ENCODE measurements around the gene WFS1. TPM values are rescaled to one million over a fixed set of nuclear protein-coding genes. Genes with fewer than 3 reads are reported as not detected.

The WFS1 gene
- total and polyA plus RNA-seq, 9 of the 15 experiments (the other 6 are each of a cell fraction or from before 2014, with no cell fraction given): 0.01 to 0.29 (median 0.03) TPM; not detected in 5

GRCh38 chr4:6288871-6289270 is 19.2 kb downstream of the WFS1 start:
- intact Hi-C loops (cut with micrococcal nuclease) (no loop called here), in situ Hi-C loops (cut with MboI) (no loop called here)
- Histone ChIP-seq H3K27ac (ENCODE audit: extremely low read depth, low read depth, low read length) (no peak overlapping the region), H3K9ac (ENCODE audit: insufficient read depth in 1 of 2, low read depth in 2 of 2, low read length in 2 of 2) (no peak overlapping the region), H2AFZ (ENCODE audit: low read depth, low read length) (no peak overlapping the region), H3K4me1 (replicated peaks in 1 of 2; ENCODE audit: control insufficient read depth in 2 of 2, insufficient read depth in 2 of 2, low read length in 2 of 2) (peaks cover 0 to 4% of the 10 kb centered on the region in 2 experiments; a peak in 1 of 5 replicates), H3K9me3 (replicated peaks; ENCODE audit: control insufficient read depth, insufficient read depth, low read depth, low read length) (no peaks in the 10 kb centered on the region), H3K36me3 (ENCODE audit: control insufficient read depth, insufficient read depth, low read length) (no peaks in the 10 kb centered on the region), H4K20me1 (replicated peaks; ENCODE audit: control insufficient read depth, insufficient read depth, low read length) (0 out of 2 replicates have a peak, but pooled peaks cover 11% of the 10 kb centered on the region), H3K9me1 (ENCODE audit: control insufficient read depth, insufficient read depth, low read length) (peaks cover 3% of the 10 kb centered on the region), H3K27me3 (ENCODE audit: control insufficient read depth in 2 of 2, insufficient read depth in 2 of 2, low read length in 2 of 2) (peaks cover 0 to 24% of the 10 kb centered on the region in 2 experiments; a peak in 2 of 5 replicates), H3K79me2 (ENCODE audit: control insufficient read depth, insufficient read depth, low read length) (no peaks in the 10 kb centered on the region), H3K4me2 (ENCODE audit: insufficient read depth, low read length) (no peak overlapping the region), H3K4me3 (no peak overlapping the region)
- no peak for TF ChIP-seq HEY1 (CRISPR knock-in tag; IDR thresholded peaks at IDR 0.05; ENCODE audit: borderline replicate concordance)
- TF ChIP-seq EGR1 (conservative IDR thresholded peaks at IDR 0.05): no peak
- TF ChIP-seq NR3C1 (CRISPR knock-in tag; IDR thresholded peaks at IDR 0.05): no peak
- no peak for ATAC-seq
- BruUV-seq (replicated peaks): no TSS peak
- ChIA-PET CTCF (ENCODE audit: low intra/inter-chr PET ratio) (no interaction called here), POLR2A (interaction anchor here (0.8 kb wide), 2 partner anchors 21 to 31 kb away, joined by 3 read pairs; no protein-coding TSS in a partner anchor)
- no peak for DNase-seq (ENCODE audit: extremely low read depth in 1 of 4, low spot score in 3 of 4)
- WGBS (ENCODE audit: insufficient coverage, low coverage, missing lambda C conversion rate): 16% methylated on average over 13 of the region's 15 CpGs
- no peak for FAIRE-seq

GRCh38 chr4:6290256-6290655 is 20.6 kb downstream of the WFS1 start:
- Histone ChIP-seq H3K4me2 (ENCODE audit: insufficient read depth, low read length) (no peak overlapping the region), H3K9me3 (replicated peaks; ENCODE audit: control insufficient read depth, insufficient read depth, low read depth, low read length) (no peaks in the 10 kb centered on the region), H3K27me3 (ENCODE audit: control insufficient read depth in 2 of 2, insufficient read depth in 2 of 2, low read length in 2 of 2) (peaks cover 0 to 35% of the 10 kb centered on the region in 2 experiments; a peak in 2 of 5 replicates), H3K36me3 (ENCODE audit: control insufficient read depth, insufficient read depth, low read length) (no peaks in the 10 kb centered on the region), H3K9ac (ENCODE audit: insufficient read depth in 1 of 2, low read depth in 2 of 2, low read length in 2 of 2) (no peak overlapping the region), H3K4me1 (replicated peaks in 1 of 2; ENCODE audit: control insufficient read depth in 2 of 2, insufficient read depth in 2 of 2, low read length in 2 of 2) (peaks cover 0 to 4% of the 10 kb centered on the region in 2 experiments; a peak in 1 of 5 replicates), H4K20me1 (replicated peaks; ENCODE audit: control insufficient read depth, insufficient read depth, low read length) (0 out of 2 replicates have a peak, but pooled peaks cover 7% of the 10 kb centered on the region), H3K4me3 (no peak overlapping the region), H3K79me2 (ENCODE audit: control insufficient read depth, insufficient read depth, low read length) (no peaks in the 10 kb centered on the region), H3K9me1 (ENCODE audit: control insufficient read depth, insufficient read depth, low read length) (peaks cover 3% of the 10 kb centered on the region), H2AFZ (ENCODE audit: low read depth, low read length) (no peak overlapping the region), H3K27ac (ENCODE audit: extremely low read depth, low read depth, low read length) (no peak overlapping the region)
- ATAC-seq (no peak), DNase-seq (ENCODE audit: extremely low read depth in 1 of 4, low spot score in 3 of 4) (no peak), FAIRE-seq (no peak)
- POLR2A ChIA-PET: interaction anchor here (1.4 kb wide), 1 partner anchor 14 kb away, joined by 5 read pairs; no protein-coding TSS in a partner anchor
- no TSS peak for BruUV-seq (replicated peaks)
- intact Hi-C loops (cut with micrococcal nuclease): no loop called here
- in situ Hi-C loops (cut with MboI): no loop called here
- WGBS (ENCODE audit: insufficient coverage, low coverage, missing lambda C conversion rate): 0% methylated on average over 7 of the region's 7 CpGs
- no peak for TF ChIP-seq TCF15 (CRISPR knock-in tag; IDR thresholded peaks at IDR 0.05)
- TF ChIP-seq MAFG (tag; conservative IDR thresholded peaks at IDR 0.05): no peak
- TF ChIP-seq CSDE1 (IDR thresholded peaks at IDR 0.05): no peak
- CTCF ChIA-PET (ENCODE audit: low intra/inter-chr PET ratio): no interaction called here

All from K562 (cell line).